Activated CD8-positive, alpha-beta T cell treated with anti-CD3 and anti-CD28 coated beads for 36 hours (primary cell): Measurements from ENCODE around the gene NOD2. TPM values are rescaled to one million over a fixed set of nuclear protein-coding genes. Genes with fewer than 3 reads are reported as not detected.

Source experiments
- ATAC-seq: fragments of 200-7000 bp; cut with Tn5 transposase; one replicate; pipeline ENCODE4 v1.10.0; 2021; ENCODE audit warnings: mild to moderate bottlenecking, moderate library complexity
- CTCF ChIA-PET: fragments of 350-600 bp; sonication (Branson Sonifier 250); formaldehyde crosslinking; loops from one replicate; lab custom pipeline; 2021; ENCODE audit warnings: antibody characterized with exemption; lab: Charles Lee
- POLR2A ChIA-PET: fragments of 350-600 bp; sonication (Branson Sonifier 250); formaldehyde crosslinking; loops from one replicate; lab custom pipeline; 2021; ENCODE audit warnings: antibody characterized with exemption; lab: Charles Lee
- DNase-seq: peaks from one replicate; pipeline ENCODE4 v3.0.0-alpha.2; 2020
- H3K27ac Mint-ChIP-seq: one replicate; pipeline ENCODE4 v1.8.0; 2021; ENCODE audit warnings: mild to moderate bottlenecking, mixed read lengths
- H3K27me3 Mint-ChIP-seq: one replicate; pipeline ENCODE4 v1.8.0; 2021; ENCODE audit warnings: mixed read lengths
- H3K36me3 Mint-ChIP-seq: one replicate; pipeline ENCODE4 v1.8.0; 2021; ENCODE audit warnings: low read depth, mixed read lengths
- H3K4me1 Mint-ChIP-seq: one replicate; pipeline ENCODE4 v1.8.0; 2021; ENCODE audit warnings: low read depth, mixed read lengths
- H3K4me3 Mint-ChIP-seq: one replicate; pipeline ENCODE4 v1.8.0; 2021; ENCODE audit warnings: mild to moderate bottlenecking, moderate library complexity, mixed read lengths
- H3K9me3 Mint-ChIP-seq: one replicate; pipeline ENCODE4 v1.8.0; 2021; ENCODE audit warnings: mixed read lengths
- intact Hi-C: fragments of 100-400 bp; cut with micrococcal nuclease; formaldehyde crosslinking; loops from one replicate; pipeline ENCODE4 v1.10.0; 2022
- total RNA-seq, 2 experiments: library from RNA; stranded (reverse); gene quantifications; one replicate each; pipeline ENCODE4 v1.2.3, GENCODE V29; 2021
- TF ChIP-seq, protein P1 (sequence below): fragments of 200-600 bp; IDR thresholded peaks from one replicate; pipeline ENCODE4 v1.8.0; 2022; ENCODE audit warnings: antibody characterized with exemption, mild to moderate bottlenecking

NOD2 gene
- total RNA-seq, 2 experiments from 2014 or later: 1.1 to 1.6 TPM

DNA sequence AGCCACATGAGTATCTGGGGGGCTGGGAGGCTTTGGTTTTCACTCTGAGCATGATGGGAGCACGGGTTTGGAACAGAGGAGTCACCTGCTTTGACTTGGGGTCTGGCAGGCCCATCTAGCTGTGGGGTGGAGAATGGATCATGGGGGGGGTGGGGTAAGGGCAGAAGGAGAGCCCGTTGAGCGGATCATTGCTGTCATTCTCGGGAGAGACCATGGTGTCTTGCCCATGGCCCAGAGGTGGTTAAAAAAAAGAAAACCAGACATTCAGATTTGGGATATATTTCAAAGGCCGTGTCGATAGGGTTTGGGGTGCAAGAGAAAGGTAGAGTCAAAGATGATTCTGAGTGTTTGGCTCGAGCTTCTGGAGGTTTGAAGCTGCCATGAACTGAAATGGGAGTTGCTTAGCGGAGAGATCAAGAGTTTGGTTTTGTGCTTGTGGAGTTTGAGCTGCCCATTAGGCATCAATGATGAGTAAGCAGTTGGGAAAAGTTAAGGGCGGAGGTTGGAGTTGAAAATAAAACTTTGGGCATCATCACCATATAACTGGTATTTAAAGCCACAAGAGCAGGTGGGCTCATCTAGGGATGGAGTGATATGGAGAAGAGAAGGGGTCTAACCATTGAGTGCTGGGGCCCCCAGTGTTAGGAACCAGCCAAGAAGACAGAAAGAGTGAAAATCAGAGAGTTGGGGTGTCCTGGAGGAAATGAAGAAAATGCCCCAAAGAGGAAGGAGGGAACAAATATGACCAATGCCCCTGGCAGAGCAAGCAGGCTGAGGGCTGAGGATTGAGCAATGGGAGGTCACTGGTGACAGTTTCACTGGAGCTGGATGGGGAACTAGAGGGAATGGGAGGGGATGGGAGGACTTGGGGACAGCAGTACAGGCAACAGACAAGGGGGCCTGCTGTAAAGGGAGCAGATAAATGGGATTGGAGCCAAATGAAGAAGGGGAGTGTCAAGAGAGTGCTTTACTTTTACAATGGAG, 1.9 kb downstream of the NOD2 start:
- Mint-ChIP-seq H3K27ac (peak overlapping the region; percentile 60), H3K4me3 (no peak overlapping the region), H3K9me3 (no peaks in the 10 kb centered on the region), H3K27me3 (peaks cover 8% of the 10 kb centered on the region), H3K4me1 (peaks cover 67% of the 10 kb centered on the region), H3K36me3 (no peaks in the 10 kb centered on the region)
- intact Hi-C loops: loop anchor here (5.0 kb wide), 1 partner anchor 47 kb away; the partner anchor contains the start of gene CYLD
- ChIA-PET CTCF (interaction anchor here (1.0 to 2.0 kb wide), 5 partner anchors 10 to 52 kb away, joined by 3 to 7 read pairs (median 3); no protein-coding TSS in a partner anchor), POLR2A (interaction anchor here (1.3 to 3.5 kb wide), 2 partner anchors 9 to 14 kb away, joined by 7 to 19 read pairs; partner anchors contain the start of gene SNX20)
- ATAC-seq (no peak), DNase-seq (no peak)
- TF ChIP-seq, protein P1, sequence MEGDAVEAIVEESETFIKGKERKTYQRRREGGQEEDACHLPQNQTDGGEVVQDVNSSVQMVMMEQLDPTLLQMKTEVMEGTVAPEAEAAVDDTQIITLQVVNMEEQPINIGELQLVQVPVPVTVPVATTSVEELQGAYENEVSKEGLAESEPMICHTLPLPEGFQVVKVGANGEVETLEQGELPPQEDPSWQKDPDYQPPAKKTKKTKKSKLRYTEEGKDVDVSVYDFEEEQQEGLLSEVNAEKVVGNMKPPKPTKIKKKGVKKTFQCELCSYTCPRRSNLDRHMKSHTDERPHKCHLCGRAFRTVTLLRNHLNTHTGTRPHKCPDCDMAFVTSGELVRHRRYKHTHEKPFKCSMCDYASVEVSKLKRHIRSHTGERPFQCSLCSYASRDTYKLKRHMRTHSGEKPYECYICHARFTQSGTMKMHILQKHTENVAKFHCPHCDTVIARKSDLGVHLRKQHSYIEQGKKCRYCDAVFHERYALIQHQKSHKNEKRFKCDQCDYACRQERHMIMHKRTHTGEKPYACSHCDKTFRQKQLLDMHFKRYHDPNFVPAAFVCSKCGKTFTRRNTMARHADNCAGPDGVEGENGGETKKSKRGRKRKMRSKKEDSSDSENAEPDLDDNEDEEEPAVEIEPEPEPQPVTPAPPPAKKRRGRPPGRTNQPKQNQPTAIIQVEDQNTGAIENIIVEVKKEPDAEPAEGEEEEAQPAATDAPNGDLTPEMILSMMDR: no peak

DNA sequence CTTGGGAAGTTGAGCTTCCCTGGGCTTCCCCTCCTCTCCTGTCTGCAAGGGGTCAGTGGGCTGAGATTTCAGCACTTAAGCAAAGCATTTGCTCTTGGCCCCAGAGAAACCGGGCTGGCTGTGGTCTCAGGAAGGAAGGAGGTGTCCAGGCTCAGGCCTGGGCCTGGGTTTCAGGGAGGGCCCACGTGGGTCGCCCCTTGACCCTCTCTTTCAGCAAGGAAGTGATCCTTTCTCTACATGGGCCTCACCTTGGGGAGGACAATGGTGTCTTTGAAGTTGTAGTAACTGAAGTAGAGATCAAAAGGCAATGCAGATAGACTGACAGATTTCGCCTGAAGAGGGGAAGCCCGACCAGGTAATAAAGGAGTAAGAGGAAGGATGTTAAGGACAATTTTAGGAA, 2.7 kb downstream of the NOD2 start:
- H3K9me3 Mint-ChIP-seq: no peaks in the 10 kb centered on the region
- H3K4me3 Mint-ChIP-seq: no peak overlapping the region
- ChIA-PET POLR2A (interaction anchor here (0.6 to 3.5 kb wide), 3 partner anchors 10 to 47 kb away, joined by 3 to 19 read pairs (median 4); no protein-coding TSS in a partner anchor), CTCF (interaction anchor here (1.1 to 2.0 kb wide), 9 partner anchors 11 to 51 kb away, joined by 3 to 7 read pairs (median 3); partner anchors contain the start of gene SNX20)
- TF ChIP-seq, protein P1: no peak
- H3K27me3 Mint-ChIP-seq: peaks cover 8% of the 10 kb centered on the region
- peaks cover 69% of the 10 kb centered on the region for H3K4me1 Mint-ChIP-seq
- peak overlapping the region; percentile 60 for H3K27ac Mint-ChIP-seq
- no peak for DNase-seq
- no peak for ATAC-seq
- intact Hi-C loops: loop anchor here (5.0 kb wide), 1 partner anchor 46 kb away; the partner anchor contains the start of gene CYLD
- no peaks in the 10 kb centered on the region for H3K36me3 Mint-ChIP-seq

DNA sequence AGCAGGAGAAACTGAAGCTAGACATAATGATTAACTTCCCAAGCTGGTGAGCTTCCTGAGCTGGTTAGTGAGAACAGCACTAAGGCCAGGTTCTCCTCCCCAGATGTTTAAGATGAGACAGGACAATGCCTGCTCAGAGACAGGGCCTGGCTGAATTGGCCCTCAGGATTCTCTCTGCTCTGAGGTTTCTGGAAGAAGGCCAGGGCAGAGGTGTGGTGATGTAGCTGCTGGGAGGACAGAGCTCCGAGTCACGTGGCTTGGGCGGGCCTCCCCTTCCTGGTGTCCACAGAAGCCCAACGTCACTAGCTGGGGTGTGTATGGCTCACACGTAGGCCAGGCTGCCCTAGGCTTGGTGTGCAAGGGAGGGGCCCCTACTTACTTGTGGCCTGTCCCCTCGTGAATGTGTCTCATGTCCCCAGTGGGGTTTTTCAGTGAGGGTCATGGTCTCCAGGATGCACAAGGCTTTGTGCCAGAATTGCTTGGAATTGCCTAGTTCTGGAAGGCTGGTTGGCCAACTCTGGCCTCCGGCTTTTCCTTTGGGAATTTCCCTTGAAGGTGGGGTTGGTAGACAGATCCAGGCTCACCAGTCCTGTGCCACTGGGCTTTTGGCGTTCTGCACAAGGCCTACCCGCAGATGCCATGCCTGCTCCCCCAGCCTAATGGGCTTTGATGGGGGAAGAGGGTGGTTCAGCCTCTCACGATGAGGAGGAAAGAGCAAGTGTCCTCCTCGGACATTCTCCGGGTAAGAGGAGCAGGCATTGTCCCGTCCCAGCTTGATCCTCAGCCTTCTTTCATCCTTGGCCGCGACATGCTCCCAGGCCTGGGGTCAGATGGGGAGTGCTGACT, 3.4 kb downstream of the NOD2 start:
- ChIA-PET POLR2A (interaction anchor here (0.6 to 3.5 kb wide), 5 partner anchors 11 to 47 kb away, joined by 3 to 19 read pairs (median 4); partner anchors contain the start of gene SNX20), CTCF (interaction anchor here (1.1 to 2.0 kb wide), 8 partner anchors 12 to 50 kb away, joined by 3 to 7 read pairs (median 4); partner anchors contain the start of gene SNX20)
- peak overlapping the region; percentile 90 for H3K27ac Mint-ChIP-seq
- intact Hi-C loops: loop anchor here (5.0 kb wide), 1 partner anchor 46 kb away; the partner anchor contains the start of gene CYLD
- H3K4me3 Mint-ChIP-seq: no peak overlapping the region
- H3K9me3 Mint-ChIP-seq: no peaks in the 10 kb centered on the region
- ATAC-seq (peak; percentile 35), DNase-seq (peak; percentile 63)
- no peaks in the 10 kb centered on the region for H3K36me3 Mint-ChIP-seq
- H3K4me1 Mint-ChIP-seq: peaks cover 69% of the 10 kb centered on the region
- H3K27me3 Mint-ChIP-seq: peaks cover 8% of the 10 kb centered on the region
- TF ChIP-seq, protein P1: no peak

DNA sequence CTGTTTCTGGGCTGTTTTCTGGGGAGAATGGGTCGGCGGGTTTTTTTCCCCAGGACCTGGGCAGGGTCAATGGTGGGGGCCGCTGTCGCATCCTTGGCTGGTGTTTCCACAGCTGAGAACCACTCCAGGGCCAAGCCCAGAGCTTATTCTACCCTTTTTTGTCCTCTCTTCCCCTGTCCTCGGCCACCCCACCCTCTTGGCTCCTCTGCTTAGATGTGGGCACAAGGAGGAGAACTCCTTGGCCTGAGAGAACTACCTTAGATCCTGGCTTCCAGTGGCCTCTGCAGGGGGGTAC, 4.0 kb downstream of the NOD2 start:
- DNase-seq (no peak), ATAC-seq (no peak)
- POLR2A ChIA-PET: interaction anchor here (1.1 to 3.5 kb wide), 5 partner anchors 11 to 46 kb away, joined by 3 to 19 read pairs (median 4); partner anchors contain the start of gene SNX20
- H3K4me1 Mint-ChIP-seq: peaks cover 68% of the 10 kb centered on the region
- CTCF ChIA-PET: interaction anchor here (1.1 to 1.5 kb wide), 4 partner anchors 12 to 50 kb away, joined by 3 to 5 read pairs (median 4); partner anchors contain the start of gene SNX20
- H3K36me3 Mint-ChIP-seq: no peaks in the 10 kb centered on the region
- H3K9me3 Mint-ChIP-seq: no peaks in the 10 kb centered on the region
- TF ChIP-seq, protein P1: no peak
- peaks cover 8% of the 10 kb centered on the region for H3K27me3 Mint-ChIP-seq
- intact Hi-C loops: loop anchor here (5.0 kb wide), 1 partner anchor 45 kb away; the partner anchor contains the start of gene CYLD
- H3K27ac Mint-ChIP-seq: peak overlapping the region; percentile 90
- H3K4me3 Mint-ChIP-seq: peak overlapping the region; percentile 68
